WERI-Rb-1 (cell line): ENCODE measurements around the gene PARP3.

Source experiments
- DNase-seq: peaks from one replicate; pipeline ENCODE4 v3.0.0-alpha.2; 2020
- H3K27ac ChIP-seq: fragments of 250-450 bp; sonication (Bioruptor Pico); 2 replicates; pipeline ENCODE4 v1.5.1; 2020; ENCODE audit warnings: mild to moderate bottlenecking, moderate library complexity
- H3K27me3 ChIP-seq: fragments of 250-450 bp; sonication (Bioruptor Pico); 2 replicates; pipeline ENCODE4 v1.5.1; 2021; ENCODE audit warnings: mild to moderate bottlenecking, low read depth, moderate library complexity; ENCODE audit not compliant: insufficient read depth, severe bottlenecking
- H3K36me3 ChIP-seq: fragments of 250-450 bp; sonication (Bioruptor Pico); 2 replicates; pipeline ENCODE4 v1.5.1; 2020; ENCODE audit warnings: mild to moderate bottlenecking, moderate library complexity
- H3K4me3 ChIP-seq: 2 replicates; pipeline ENCODE4 v1.5.1; 2011; ENCODE audit warnings: low read depth, mild to moderate bottlenecking, control low read depth, low read length
- H3K9me3 ChIP-seq: fragments of 250-450 bp; sonication (Bioruptor Pico); 2 replicates; pipeline ENCODE4 v1.5.1; 2021; ENCODE audit warnings: mild to moderate bottlenecking, moderate library complexity; ENCODE audit not compliant: severe bottlenecking
- TF ChIP-seq, protein P1 (sequence below): IDR thresholded peaks from 2 replicates; pipeline ENCODE4 v1.5.1; 2011; ENCODE audit warnings: low read depth, mild to moderate bottlenecking, control low read depth, inconsistent platforms, low read length

PARP3 gene

DNA sequence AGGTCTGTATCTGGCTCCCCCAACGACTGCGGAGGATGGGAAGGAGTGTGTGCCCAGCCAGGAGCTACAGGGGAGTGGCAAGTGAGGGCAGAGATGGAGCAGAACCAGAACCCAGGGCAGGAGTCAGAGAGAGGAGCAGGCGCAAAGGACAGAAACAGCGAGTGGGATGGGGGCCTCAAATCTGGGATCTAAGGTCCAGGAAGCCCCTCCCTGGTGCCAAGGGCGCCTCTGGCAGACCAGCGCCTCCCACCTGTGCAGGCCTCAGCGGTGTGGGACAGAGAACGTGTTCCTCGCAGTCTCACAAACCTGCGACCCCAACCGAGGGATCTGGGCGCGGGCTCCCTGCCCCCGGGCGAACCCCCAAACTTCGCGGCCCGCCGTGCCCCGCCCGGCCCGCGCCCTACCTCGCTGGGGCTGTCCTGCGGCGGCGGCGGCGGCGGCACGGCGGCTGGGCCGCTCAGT is 24.8 kb downstream of the PARP3 start:
- TF ChIP-seq, protein P1, sequence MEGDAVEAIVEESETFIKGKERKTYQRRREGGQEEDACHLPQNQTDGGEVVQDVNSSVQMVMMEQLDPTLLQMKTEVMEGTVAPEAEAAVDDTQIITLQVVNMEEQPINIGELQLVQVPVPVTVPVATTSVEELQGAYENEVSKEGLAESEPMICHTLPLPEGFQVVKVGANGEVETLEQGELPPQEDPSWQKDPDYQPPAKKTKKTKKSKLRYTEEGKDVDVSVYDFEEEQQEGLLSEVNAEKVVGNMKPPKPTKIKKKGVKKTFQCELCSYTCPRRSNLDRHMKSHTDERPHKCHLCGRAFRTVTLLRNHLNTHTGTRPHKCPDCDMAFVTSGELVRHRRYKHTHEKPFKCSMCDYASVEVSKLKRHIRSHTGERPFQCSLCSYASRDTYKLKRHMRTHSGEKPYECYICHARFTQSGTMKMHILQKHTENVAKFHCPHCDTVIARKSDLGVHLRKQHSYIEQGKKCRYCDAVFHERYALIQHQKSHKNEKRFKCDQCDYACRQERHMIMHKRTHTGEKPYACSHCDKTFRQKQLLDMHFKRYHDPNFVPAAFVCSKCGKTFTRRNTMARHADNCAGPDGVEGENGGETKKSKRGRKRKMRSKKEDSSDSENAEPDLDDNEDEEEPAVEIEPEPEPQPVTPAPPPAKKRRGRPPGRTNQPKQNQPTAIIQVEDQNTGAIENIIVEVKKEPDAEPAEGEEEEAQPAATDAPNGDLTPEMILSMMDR: no peak
- Histone ChIP-seq H3K4me3 (peak overlapping the region; percentile 93), H3K27ac (peak overlapping the region; percentile 100), H3K36me3 (peaks cover 75% of the 10 kb centered on the region), H3K27me3 (no peaks in the 10 kb centered on the region), H3K9me3 (no peaks in the 10 kb centered on the region)
- peak; percentile 34 for DNase-seq

DNA sequence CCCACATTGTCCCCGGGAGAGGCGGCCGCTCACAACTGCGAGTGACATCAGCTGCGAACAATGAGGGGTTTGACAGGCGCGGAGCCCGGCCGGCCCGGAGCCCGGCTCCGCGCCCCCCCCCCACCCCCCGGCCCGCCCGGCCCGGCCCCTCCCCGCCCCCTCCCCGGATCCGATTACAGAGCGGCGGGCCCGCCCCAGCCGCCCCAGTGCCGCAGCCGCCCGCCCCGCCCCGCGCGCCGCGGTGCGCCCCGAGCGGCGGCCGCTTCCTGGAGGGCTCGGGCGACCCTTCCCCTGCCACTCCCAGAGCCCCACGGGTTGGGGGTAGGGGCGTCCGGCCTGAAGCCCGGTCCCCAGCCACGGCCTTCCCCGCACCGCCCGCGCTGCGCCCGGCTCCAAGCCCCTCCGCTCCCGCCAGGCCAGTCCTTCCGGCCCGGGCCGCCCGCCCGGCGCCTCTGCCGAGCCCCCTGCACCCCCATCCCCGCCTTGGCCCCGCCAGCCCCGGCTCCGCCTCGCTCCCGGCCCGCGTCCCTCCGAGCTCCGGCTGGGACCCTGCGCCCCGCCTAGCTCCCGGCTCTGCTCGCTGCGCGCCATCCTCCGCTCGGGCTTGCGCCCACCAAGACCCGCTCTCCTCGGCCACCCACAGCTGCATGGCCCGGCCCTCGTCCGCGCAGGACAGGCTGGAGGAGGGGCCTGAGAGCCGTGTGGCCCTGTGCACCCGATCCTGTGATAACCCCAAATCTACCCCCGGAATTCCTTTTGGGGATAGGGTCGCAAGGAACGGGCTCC is 25.4 kb downstream of the PARP3 start, which contains the start of gene PCBP4:
PCBP4 (minus strand) TSS at position 71 of the 786 bp plus-strand sequence. CDS start 6,214 bp downstream, outside the sequence.
- Histone ChIP-seq H3K36me3 (peaks cover 71% of the 10 kb centered on the region), H3K27ac (peak within 1 kb of the TSS; percentile 100), H3K27me3 (no peaks in the 10 kb centered on the region), H3K9me3 (no peaks in the 10 kb centered on the region), H3K4me3 (peak within 1 kb of the TSS; percentile 93)
- peak; percentile 72 for DNase-seq
- TF ChIP-seq, protein P1: no peak

DNA sequence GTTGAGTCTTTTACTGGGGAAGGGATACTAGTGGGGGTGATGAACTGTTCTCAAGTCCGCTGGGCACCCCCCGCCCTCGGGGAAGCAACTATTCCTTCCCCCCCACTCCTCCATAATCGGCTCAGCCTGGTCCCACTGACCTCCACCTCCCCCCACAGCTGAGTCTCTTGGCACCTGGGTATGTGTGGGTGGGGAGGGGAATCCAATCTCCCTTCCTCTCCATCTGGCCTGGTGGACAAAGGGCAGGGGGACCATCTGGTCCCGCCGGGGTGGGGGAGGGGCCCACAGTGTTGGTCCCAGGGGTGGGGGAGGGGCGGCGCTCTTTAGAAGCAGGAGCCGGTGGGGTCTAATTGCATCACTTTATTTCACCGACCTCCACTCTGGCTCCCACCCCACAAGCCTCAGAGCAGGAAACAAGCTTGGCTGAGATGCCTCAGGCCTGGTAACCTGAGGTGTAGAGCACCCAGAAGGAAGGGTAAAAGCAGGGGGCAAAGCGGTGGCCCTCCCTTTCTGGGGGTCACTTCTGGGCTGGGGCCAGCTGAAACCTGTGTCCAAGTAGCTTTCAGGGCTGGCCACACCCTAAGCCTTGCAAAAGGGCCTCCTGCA is 26.1 kb downstream of the PARP3 start:
- peaks cover 64% of the 10 kb centered on the region for H3K36me3 ChIP-seq
- H3K4me3 ChIP-seq: peak overlapping the region; percentile 64
- H3K9me3 ChIP-seq: no peaks in the 10 kb centered on the region
- TF ChIP-seq, protein P1: no peak
- H3K27ac ChIP-seq: peak overlapping the region; percentile 100
- DNase-seq: peak; percentile 98
- H3K27me3 ChIP-seq: no peaks in the 10 kb centered on the region

DNA sequence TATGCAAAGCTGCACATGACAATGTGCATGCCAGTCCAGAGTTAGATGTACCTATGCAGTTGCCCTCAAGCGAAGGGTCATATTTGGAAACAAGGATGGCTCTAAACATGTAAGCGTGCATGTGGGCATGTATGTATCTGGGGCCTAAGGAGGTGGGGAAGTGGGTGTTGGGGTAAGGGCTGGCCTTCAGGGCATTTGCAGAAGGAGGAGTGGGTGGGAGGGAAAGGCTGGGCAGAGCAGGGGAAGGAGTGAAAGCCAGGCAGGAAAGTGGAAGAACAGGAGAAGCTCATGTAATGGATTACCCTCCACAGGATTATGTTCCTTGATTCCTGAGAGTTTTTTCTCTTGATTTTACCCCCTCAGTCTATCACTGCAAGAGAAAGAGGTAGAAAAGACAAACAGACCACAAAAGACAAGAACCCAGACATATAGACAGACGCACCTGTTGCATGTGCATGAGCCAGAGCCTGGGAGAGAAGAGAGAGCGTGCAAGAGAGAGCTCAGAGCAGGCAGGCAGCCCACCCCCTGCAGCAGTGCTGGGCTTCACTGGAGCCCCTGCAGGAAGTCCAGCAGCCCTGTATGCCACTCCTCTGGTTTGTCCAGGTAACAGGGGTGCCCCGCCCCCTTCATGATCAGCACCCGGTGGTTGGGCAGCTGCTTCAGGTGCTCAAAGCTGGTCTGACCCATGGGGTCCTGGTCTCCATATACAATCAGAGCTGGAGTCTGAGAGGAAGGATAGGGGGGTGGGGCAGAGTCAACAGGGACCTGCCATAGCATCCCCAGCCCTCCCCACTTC is 26.9 kb downstream of the PARP3 start:
- no peaks in the 10 kb centered on the region for H3K27me3 ChIP-seq
- TF ChIP-seq, protein P1: no peak
- H3K9me3 ChIP-seq: no peaks in the 10 kb centered on the region
- peaks cover 57% of the 10 kb centered on the region for H3K36me3 ChIP-seq
- DNase-seq: peak; percentile 72
- H3K4me3 ChIP-seq: peak overlapping the region; percentile 44
- peak overlapping the region; percentile 100 for H3K27ac ChIP-seq

DNA sequence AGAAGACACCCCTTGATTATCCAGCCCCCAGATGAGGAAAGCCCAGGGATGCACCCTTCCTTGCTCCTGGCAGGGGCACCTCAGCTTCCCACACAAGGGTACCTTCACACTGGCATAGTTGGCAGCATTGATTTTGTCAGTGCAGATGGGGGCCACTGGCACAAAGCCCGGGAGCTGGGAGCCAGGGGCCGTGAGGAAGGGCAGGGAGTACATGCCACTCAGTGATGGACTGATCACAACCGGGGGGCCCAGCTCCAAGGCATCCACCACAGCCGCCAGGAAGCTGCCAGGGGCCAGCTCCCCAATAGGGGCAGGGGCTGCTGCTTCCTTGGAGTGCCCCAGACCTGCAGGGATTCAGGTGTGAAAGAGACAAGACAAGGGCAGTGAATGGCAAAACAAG is 27.7 kb downstream of the PARP3 start:
- TF ChIP-seq, protein P1: no peak
- Histone ChIP-seq H3K27ac (peak overlapping the region; percentile 100), H3K36me3 (peaks cover 51% of the 10 kb centered on the region), H3K4me3 (no peak overlapping the region), H3K9me3 (no peaks in the 10 kb centered on the region), H3K27me3 (no peaks in the 10 kb centered on the region)
- no peak for DNase-seq
